ENCODE results near the gene SLC12A7.

GRCh38 chr5:1042626-1043025 is 69.2 kb downstream of the SLC12A7 start:
- TF ChIP-seq CHD4 (IDR thresholded peaks at IDR 0.05; ENCODE audit: borderline replicate concordance, low read length) = no peak
- no peak for TF ChIP-seq CTCF (CRISPR knock-in tag; IDR thresholded peaks at IDR 0.05)
- TF ChIP-seq ZNF17 (CRISPR knock-in tag; IDR thresholded peaks at IDR 0.05) = no peak
- TF ChIP-seq EP300 (IDR thresholded peaks at IDR 0.05; ENCODE audit: low read depth in 2 of 2, low read length in 2 of 2) = no peak
- no peak for TF ChIP-seq EP300 (CRISPR knock-in tag; IDR thresholded peaks at IDR 0.05; ENCODE audit: borderline replicate concordance)
- no peak for TF ChIP-seq FOSL2 (CRISPR knock-in tag; IDR thresholded peaks at IDR 0.05)
- no peak for TF ChIP-seq ZNF10 (CRISPR knock-in tag; IDR thresholded peaks at IDR 0.05; ENCODE audit: borderline replicate concordance, low read depth)
- TF ChIP-seq ZNF143 (CRISPR knock-in tag; IDR thresholded peaks at IDR 0.05) = no peak
- TF ChIP-seq ZNF138 (CRISPR knock-in tag; IDR thresholded peaks at IDR 0.05; ENCODE audit: low read depth) = no peak
- no peak for TF ChIP-seq ZNF660 (CRISPR knock-in tag; IDR thresholded peaks at IDR 0.05; ENCODE audit: borderline replicate concordance, low read depth)
